NCI-H1436 treated with DMSO at 0.1 percent for 48 hours (cell line): Measurements from ENCODE around the gene EVC.
"Not testable (repeated sequence)": the region's sequence is repeated elsewhere in the genome, so short reads cannot be mapped to it uniquely, and the experiment has no call there.

Experiments
- DNase-seq: peaks from one replicate; lab custom pipeline; 2025; lab: John Stamatoyannopoulos, UW

The EVC gene

DNA sequence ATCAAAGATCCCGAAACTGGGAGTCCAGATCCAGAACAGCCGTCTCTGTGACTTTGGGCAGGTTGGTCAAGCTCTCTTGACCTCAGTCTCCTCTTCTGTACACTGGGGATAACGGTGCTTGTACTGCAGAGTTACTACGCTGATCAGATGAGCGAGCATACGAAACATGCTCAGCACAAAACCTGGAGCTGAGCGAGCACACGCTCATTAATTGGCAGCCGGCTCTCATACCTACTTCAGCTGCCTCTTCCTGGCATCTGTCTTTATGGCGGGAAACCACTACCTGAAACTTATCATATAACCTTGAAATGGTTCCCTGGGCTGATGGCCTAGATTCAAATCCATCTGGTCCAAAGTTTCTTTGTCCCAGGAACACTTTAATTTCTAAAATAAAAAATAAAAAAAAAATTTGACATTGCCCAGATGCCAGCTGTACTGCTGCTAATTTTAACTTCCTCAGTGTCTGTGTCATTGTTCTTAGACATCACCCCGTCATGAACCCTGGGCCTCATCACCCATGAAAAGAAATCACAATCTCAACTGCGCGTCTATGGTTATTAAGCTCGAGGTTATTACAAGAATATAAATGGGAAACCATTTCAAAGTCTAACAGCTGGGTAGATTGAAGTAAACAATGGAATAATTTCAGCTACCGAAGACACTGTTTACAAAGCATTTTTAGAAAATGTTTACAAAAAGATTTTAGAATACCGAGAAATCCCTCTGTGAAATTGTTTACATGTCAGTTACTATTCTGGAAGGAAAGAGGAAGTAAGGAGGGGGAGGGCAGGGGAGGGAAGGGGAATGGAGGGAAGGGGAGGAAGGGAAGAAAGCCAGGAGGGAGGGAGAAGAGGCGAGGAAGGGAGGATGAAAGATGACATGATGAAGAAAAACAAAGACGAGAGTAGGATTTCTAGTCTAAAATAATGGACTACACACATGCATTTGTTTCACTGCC lies 132.9 kb downstream of the EVC start:
- DNase-seq: no peak

GRCh38 chr4:5845035-5845905 lies 134.3 kb downstream of the EVC start:
- DNase-seq: no peak

- no peak for DNase-seq
Observed at GRCh38 chr4:5851637-5852301, 140.8 kb downstream of the EVC start.

DNA sequence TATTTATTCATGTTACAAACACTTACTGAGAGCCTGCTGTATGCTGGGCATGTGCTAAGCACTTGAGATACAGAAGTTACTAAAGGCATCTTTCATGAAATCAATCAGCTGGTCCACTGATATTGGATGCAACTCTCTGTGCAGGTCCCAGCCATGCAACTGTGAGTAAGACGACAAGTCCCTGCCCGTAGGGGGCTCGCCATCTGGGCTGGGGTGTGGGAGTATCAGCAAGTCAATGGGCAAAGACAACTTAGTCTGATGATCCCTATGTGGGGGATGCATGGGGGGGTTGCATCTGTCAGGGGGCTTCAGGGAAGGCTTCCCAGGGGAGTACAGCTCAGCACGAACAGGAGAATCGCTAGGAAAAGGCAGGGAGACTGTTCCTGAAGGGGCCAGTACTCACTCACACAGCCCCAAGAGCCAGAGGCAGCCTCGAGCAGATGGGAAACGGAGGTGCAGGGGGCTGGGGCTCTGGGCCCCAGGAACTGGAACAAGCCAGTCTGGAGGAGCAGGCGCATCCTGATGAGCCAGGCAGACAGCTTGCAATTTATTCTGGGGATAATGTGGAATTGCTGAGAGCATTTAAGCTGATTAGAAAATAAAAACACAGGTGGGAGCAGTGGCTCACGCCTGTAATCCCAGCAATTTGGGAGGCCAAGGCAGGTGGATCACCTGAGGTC lies 141.7 kb downstream of the EVC start:
- no peak for DNase-seq

DNA sequence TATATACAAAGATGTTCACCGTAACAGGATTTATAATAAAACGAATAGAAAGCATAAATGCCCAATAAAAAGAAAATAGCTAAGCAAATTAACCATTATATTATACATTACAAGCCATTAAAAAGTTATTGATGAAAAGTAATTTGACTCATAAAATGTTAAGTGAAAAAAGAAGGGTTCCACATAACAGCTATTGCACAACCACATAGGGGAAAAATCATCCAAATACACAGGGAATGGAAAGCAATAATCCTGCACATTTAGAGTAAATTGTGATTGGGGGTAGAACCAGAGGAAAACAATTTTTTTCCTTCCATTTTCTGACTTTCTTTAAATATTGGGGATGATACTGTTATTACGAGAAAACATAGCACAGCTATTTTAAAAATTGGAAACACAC lies 143.9 kb downstream of the EVC start:
- no peak for DNase-seq

DNA sequence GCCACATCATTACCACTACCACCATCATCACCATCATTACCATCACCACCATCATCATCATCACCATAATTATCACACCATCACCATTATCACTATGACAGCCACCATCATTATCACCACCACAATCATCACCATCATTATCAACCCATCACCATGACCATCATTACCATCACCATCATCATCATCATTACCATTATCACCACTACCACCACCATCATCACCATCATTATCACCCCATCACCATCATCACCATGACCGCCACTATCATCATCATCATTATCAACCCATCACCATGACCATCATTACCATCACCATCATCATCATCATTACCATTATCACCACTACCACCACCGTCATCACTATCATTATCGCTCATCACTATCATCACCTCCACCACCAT lies 145.4 kb downstream of the EVC start:
- DNase-seq: not testable (repeated sequence)

- no peak for DNase-seq
Observed at GRCh38 chr4:5857199-5857598, 146.2 kb downstream of the EVC start.

GRCh38 chr4:5858020-5858769 lies 147.2 kb downstream of the EVC start:
- no peak for DNase-seq

- DNase-seq: no peak
Observed at GRCh38 chr4:5863461-5864113, 152.6 kb downstream of the EVC start.
